ENCODE measurements around the gene CLDN22. TPM values are rescaled to one million over a fixed set of nuclear protein-coding genes. Genes with fewer than 3 reads are reported as not detected.

CLDN22 gene
- total RNA-seq, 4 donors from 2014 or later, result 0.85 TPM; not detected in 3

DNA sequence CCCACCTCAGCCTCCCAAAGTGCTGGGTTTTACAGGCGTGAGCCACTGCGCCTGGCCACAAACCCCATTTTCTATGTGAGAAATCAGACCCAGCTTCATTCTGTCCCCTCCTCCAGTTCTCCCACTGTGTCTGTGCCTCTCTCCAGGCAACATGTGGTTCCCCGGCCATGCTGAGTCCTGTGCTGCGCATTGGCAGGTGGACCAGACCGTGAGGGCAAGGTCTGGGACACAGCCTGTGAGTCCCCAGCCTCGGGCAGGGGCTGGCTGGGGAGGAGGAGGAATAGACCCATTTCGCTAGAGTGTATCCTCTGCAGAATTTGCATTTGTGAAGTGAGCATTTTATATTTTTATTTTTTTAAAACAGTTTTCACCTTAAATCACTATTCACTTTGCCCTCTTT, 23.7 kb upstream of the CLDN22 start:
- intact Hi-C loops (cut with DNase I), result no loop called here
- H3K4me1 ChIP-seq, result peaks cover 3 to 18% (median 5%) of the 10 kb centered on the region in 3 donors
- peaks cover 0 to 20% (median 0%) of the 10 kb centered on the region in 4 donors for H3K27me3 ChIP-seq
- TF ChIP-seq POLR2A (IDR thresholded peaks at IDR 0.05), result no peak
- TF ChIP-seq, protein P1, sequence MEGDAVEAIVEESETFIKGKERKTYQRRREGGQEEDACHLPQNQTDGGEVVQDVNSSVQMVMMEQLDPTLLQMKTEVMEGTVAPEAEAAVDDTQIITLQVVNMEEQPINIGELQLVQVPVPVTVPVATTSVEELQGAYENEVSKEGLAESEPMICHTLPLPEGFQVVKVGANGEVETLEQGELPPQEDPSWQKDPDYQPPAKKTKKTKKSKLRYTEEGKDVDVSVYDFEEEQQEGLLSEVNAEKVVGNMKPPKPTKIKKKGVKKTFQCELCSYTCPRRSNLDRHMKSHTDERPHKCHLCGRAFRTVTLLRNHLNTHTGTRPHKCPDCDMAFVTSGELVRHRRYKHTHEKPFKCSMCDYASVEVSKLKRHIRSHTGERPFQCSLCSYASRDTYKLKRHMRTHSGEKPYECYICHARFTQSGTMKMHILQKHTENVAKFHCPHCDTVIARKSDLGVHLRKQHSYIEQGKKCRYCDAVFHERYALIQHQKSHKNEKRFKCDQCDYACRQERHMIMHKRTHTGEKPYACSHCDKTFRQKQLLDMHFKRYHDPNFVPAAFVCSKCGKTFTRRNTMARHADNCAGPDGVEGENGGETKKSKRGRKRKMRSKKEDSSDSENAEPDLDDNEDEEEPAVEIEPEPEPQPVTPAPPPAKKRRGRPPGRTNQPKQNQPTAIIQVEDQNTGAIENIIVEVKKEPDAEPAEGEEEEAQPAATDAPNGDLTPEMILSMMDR (IDR thresholded peaks at IDR 0.05), result no peak
- no peak for DNase-seq
- 92 to 95% methylated on average over 5 to 7 of the region's 7 CpGs for WGBS, 2 donors
- H3K9me3 ChIP-seq, result no peaks in the 10 kb centered on the region
- H3K4me3 ChIP-seq, result no peak overlapping the region
- H3K36me3 ChIP-seq, result no peaks in the 10 kb centered on the region
- H3K27ac ChIP-seq, result no peak overlapping the region

DNA sequence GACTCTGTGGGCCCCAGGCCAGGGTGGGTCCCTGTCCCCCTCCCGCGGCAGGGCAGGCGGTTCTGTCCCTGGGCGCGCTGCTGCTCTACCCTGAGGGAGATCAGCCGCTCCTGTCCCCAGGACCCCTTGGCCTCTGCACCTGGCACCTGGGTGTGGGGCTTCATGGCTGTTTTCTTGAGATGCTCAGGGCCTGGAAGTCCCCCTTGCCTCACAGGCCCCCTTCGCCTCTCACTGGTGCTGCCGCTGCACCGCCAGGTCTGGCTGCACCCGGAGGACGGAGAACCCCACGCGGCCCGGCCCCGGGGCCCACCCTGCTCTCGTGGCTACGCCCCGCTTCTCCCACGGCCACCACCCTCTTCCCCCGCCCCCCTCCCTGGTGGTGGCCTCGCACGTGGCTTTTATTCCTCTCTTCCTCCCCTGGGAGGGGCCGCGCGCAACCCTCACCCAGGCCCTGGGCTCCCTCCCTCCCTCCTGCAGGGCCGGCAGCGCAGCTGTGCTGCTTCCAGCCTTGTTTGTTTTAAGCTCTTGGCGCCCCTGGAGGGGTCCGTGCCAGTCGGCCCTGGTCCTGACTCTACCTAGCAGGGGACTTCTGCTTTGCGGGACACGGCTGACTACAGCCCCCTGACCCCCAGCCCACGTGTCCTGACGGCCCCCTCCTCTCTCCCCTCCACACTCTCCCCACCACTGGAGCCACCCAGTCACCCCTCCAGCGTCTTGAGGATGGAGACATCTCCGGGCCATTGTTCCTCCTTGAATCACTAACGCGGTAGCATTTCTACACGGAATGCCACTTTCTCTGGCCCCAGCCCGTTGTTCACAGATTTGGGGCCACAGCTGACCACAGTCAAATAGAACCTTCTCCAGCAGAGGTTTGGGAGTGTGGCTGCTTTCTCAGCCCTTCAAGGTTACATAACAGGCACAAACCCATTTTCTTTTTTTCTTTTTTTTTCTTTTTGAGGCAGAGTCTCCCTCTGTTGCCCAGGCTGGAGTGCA, 22.8 kb upstream of the CLDN22 start:
- intact Hi-C loops (cut with DNase I), result no loop called here
- Histone ChIP-seq H3K27me3 (peaks cover 0 to 20% (median 0%) of the 10 kb centered on the region in 4 donors), H3K36me3 (no peaks in the 10 kb centered on the region), H3K4me3 (peak overlapping the region in 2 of 4 donors; percentile 21 to 39), H3K27ac (no peak overlapping the region), H3K4me1 (peaks cover 0 to 14% (median 3%) of the 10 kb centered on the region in 3 donors), H3K9me3 (no peaks in the 10 kb centered on the region)
- DNase-seq, result no peak
- TF ChIP-seq POLR2A (IDR thresholded peaks at IDR 0.05), result no peak
- TF ChIP-seq, protein P1 (IDR thresholded peaks at IDR 0.05), result no peak
- 25 to 60% methylated on average over 17 to 29 of the region's 40 CpGs for WGBS, 2 donors

DNA sequence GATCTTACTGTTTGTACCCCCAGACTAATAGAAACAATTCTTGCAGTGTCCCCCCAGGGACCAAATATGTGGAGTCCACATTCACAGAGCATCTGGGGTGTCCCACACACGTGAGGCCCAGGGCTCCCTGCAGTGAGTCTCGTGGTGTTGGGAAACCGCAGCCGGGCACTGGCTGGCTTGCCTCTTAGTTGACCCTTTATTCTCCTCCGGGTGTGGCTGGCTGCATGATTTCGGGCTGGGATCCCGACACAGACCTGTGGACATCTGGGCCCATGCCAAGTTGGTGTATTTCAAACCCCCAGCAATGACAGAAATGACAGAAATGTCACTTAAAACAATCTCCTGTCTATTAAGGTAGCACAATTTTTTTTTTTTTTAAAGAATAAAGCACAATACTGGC, 17.8 kb upstream of the CLDN22 start:
- Histone ChIP-seq H3K4me3 (no peak overlapping the region), H3K27me3 (peaks cover 0 to 6% (median 0%) of the 10 kb centered on the region in 4 donors), H3K36me3 (no peaks in the 10 kb centered on the region), H3K27ac (no peak overlapping the region), H3K4me1 (peaks cover 0 to 21% (median 5%) of the 10 kb centered on the region in 3 donors), H3K9me3 (no peaks in the 10 kb centered on the region)
- DNase-seq, result no peak
- intact Hi-C loops (cut with DNase I), result no loop called here
- WGBS, 2 donors, result 61 to 70% methylated on average over 4 to 6 of the region's 7 CpGs
- TF ChIP-seq POLR2A (IDR thresholded peaks at IDR 0.05), result no peak
- TF ChIP-seq, protein P1 (IDR thresholded peaks at IDR 0.05), result no peak

DNA sequence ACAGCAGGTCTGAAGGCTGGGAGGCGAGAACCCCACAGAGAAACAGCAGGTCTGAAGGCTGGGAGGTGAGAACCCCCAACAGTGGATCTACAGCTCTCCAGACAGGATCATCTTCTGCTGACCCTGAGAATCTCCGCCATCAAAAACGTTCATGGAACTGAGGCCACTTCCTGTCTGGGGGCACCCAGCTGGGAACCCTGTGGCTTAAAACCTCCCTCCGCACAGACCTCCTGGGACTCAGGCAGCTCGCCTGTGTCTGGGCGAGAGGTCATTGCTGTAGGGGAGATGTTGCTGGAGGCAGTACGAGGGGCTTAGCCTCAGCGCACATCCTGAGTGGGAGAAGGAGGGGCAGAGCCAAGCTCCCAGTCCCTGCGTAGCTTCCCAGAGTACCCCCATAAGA, 17.3 kb upstream of the CLDN22 start:
- peaks cover 0 to 16% (median 5%) of the 10 kb centered on the region in 3 donors for H3K4me1 ChIP-seq
- intact Hi-C loops (cut with DNase I), result no loop called here
- no peaks in the 10 kb centered on the region for H3K9me3 ChIP-seq
- 89% methylated on average over 7 of the region's 9 CpGs; no CpG with 5 or more reads in 1 of the 2 donors for WGBS, 2 donors
- no peak overlapping the region for H3K4me3 ChIP-seq
- H3K27me3 ChIP-seq, result peaks cover 0 to 1% (median 0%) of the 10 kb centered on the region in 4 donors
- no peaks in the 10 kb centered on the region for H3K36me3 ChIP-seq
- TF ChIP-seq, protein P1 (IDR thresholded peaks at IDR 0.05), result no peak
- TF ChIP-seq POLR2A (IDR thresholded peaks at IDR 0.05), result no peak
- no peak for DNase-seq
- no peak overlapping the region for H3K27ac ChIP-seq

DNA sequence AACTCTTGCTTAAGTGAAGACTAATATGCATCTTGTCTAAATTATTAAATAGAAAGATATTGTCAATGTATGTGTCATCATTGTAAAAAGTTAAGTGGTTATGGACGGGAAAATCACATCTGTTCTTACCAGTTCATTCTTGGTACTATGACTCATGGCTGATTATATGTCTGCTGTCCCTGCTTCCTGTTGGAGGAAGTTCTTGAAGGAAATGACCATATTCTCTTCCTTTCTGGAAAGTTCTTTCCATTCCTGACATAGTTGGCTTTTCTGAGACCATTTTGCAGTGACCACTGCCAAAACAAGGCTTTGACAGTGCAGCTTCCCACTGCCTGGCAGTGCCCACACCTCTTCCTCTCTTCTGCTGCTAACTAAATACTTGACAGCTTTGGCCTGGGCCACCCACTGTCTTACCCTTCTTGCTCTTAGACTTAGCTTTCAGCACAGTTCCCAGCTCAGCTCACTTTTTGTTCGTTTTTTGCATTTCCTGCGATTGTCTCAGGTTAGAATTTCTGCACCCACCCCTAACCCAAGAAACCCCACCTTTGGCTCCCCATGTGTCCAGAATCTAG, 15.4 kb upstream of the CLDN22 start:
- DNase-seq, result no peak
- H3K9me3 ChIP-seq, result no peaks in the 10 kb centered on the region
- 46 to 53% methylated on average over 3 of the region's 3 CpGs for WGBS, 2 donors

More for the DNA sequence above, 15.4 kb upstream of the CLDN22 start:
- peaks cover 0 to 22% (median 6%) of the 10 kb centered on the region in 3 donors for H3K4me1 ChIP-seq
- TF ChIP-seq, protein P1 (IDR thresholded peaks at IDR 0.05), result no peak
- TF ChIP-seq POLR2A (IDR thresholded peaks at IDR 0.05), result no peak
- intact Hi-C loops (cut with DNase I), result no loop called here
- peak overlapping the region in 1 of 4 donors; percentile 21 for H3K27ac ChIP-seq
- no peaks in the 10 kb centered on the region for H3K27me3 ChIP-seq
- H3K36me3 ChIP-seq, result no peaks in the 10 kb centered on the region
- H3K4me3 ChIP-seq, result no peak overlapping the region
